ENCODE results near the gene C4orf51. TPM values are rescaled to one million over a fixed set of nuclear protein-coding genes. Genes with fewer than 3 reads are reported as not detected.
"Not testable (repeated sequence)": the region's sequence is repeated elsewhere in the genome, so short reads cannot be mapped to it uniquely, and the experiment has no call there.

Gene C4orf51
- total and polyA plus RNA-seq, 2 of the 8 experiments (the other 6 are each of a cell fraction or from before 2014, with no cell fraction given): 0.54 TPM; not detected in 1

GRCh38 chr4:145691416-145691815 lies 11.5 kb downstream of the C4orf51 start:
- H4K5ac ChIP-seq (ENCODE audit: insufficient read length, low read depth, low read length); H3K9ac ChIP-seq (replicated peaks in 1 of 4; ENCODE audit: extremely low read depth in 1 of 4, low read depth in 3 of 4, low read length in 3 of 4); H4K8ac ChIP-seq (ENCODE audit: extremely low read depth, insufficient read depth, low read length); H3K18ac ChIP-seq (ENCODE audit: extremely low read depth, low read length); H2BK15ac ChIP-seq (ENCODE audit: low read length); H3K4me1 ChIP-seq (replicated peaks in 1 of 4; ENCODE audit: control insufficient read depth in 3 of 4, insufficient read depth in 4 of 4, low read length in 3 of 4); H2BK12ac ChIP-seq (ENCODE audit: low read depth, low read length); H3K56ac ChIP-seq (replicated peaks; ENCODE audit: insufficient read length, low read depth, low read length); POLR2A ChIA-PET (ENCODE audit: partially characterized antibody); H3K23ac ChIP-seq (ENCODE audit: insufficient read length); H3K27ac ChIP-seq (ENCODE audit: low read depth, low read length); H4K91ac ChIP-seq (replicated peaks; ENCODE audit: insufficient read length, low read length); H3K4me3 ChIP-seq (ENCODE audit: extremely low read depth in 1 of 4, insufficient read depth in 2 of 4, low read depth in 3 of 4, low read length in 4 of 4); H3K4me2 ChIP-seq (ENCODE audit: insufficient read depth in 1 of 2, low read depth in 2 of 2, low read length in 2 of 2); H2BK5ac ChIP-seq (ENCODE audit: low read depth, low read length); H3K27me3 ChIP-seq (replicated peaks in 1 of 4; ENCODE audit: control insufficient read depth in 3 of 4, extremely low read depth in 1 of 4, insufficient read depth in 3 of 4, low read length in 3 of 4); H2BK20ac ChIP-seq (ENCODE audit: low read length); H3K9me3 ChIP-seq (ENCODE audit: insufficient read depth in 2 of 2, low read depth in 1 of 2, low read length in 1 of 2); FAIRE-seq; H2AK5ac ChIP-seq (ENCODE audit: low read depth, low read length); H3K36me3 ChIP-seq (ENCODE audit: control insufficient read depth in 2 of 4, insufficient read depth in 4 of 4, low read length in 3 of 4); H3K4ac ChIP-seq (replicated peaks; ENCODE audit: insufficient read length, low read depth, low read length); H3K14ac ChIP-seq (ENCODE audit: insufficient read length); H3K79me2 ChIP-seq (ENCODE audit: control insufficient read depth in 1 of 2, insufficient read depth in 2 of 2, low read length in 2 of 2); H2BK120ac ChIP-seq (replicated peaks; ENCODE audit: low read depth, low read length); H4K20me1 ChIP-seq (replicated peaks in 1 of 2; ENCODE audit: control insufficient read depth in 1 of 2, insufficient read depth in 2 of 2, low read length in 2 of 2); H3K79me1 ChIP-seq (ENCODE audit: low read depth, low read length); DNase-seq (ENCODE audit: low read depth in 1 of 2, low spot score in 2 of 2); H3K23me2 ChIP-seq (ENCODE audit: low read depth, low read length); H2AFZ ChIP-seq (ENCODE audit: low read length): not testable (repeated sequence)
- 90% methylated on average over 2 of the region's 2 CpGs; no CpG with 5 or more reads in 1 of the 2 experiments for WGBS, 2 experiments (ENCODE audit: extremely low coverage in 1 of 2, insufficient coverage in 1 of 2, insufficient read length in 1 of 2, insufficient replicate concordance in 2 of 2, low coverage in 1 of 2, low lambda C conversion rate in 2 of 2, missing lambda C conversion rate in 1 of 2)
- CTCF ChIA-PET (ENCODE audit: partially characterized antibody): interaction anchor here (0.7 to 1.3 kb wide), 3 partner anchors 14 to 51 kb away, joined by 3 read pairs; no protein-coding TSS in a partner anchor

Data from H1 (cell line).